HG03095 (cell line): Measurements from ENCODE around the gene OR6C6.
"Not testable (repeated sequence)": the region's sequence is repeated elsewhere in the genome, so short reads cannot be mapped to it uniquely, and the experiment has no call there.

Experiments used
- ATAC-seq: cut with Tn5 transposase; IDR thresholded peaks from one replicate; pipeline ENCODE4 v1.9.1; 2021; ENCODE audit warnings: moderate library complexity; ENCODE audit not compliant: unreplicated experiment

OR6C6 gene

GRCh38 chr12:55296469-55296868 lies at the start of gene OR6C6:
Gene OR6C6, minus strand, starts transcription at chr12:55296569. Its CDS starts 1,337 bp downstream, at chr12:55295232.
- ATAC-seq, result no peak

- ATAC-seq, result no peak
Observed at GRCh38 chr12:55336002-55336401, 39.6 kb upstream of the OR6C6 start.

GRCh38 chr12:55330446-55330845 lies 34.1 kb upstream of the OR6C6 start, which contains the start of gene OR6C3:
Gene OR6C3, plus strand, starts transcription at chr12:55330746. Its CDS starts 955 bp downstream, at chr12:55331701.
- no peak for ATAC-seq

GRCh38 chr12:55325801-55326200 lies 29.4 kb upstream of the OR6C6 start:
- ATAC-seq, result not testable (repeated sequence)

- no peak for ATAC-seq
Observed at GRCh38 chr12:55320201-55320600, 23.8 kb upstream of the OR6C6 start.

- no peak for ATAC-seq
Observed at GRCh38 chr12:55314043-55314442, 17.7 kb upstream of the OR6C6 start, which contains the start of gene OR6C1. Gene OR6C1, plus strand, starts transcription at chr12:55314343. Its CDS starts 6,257 bp downstream, at chr12:55320600.

- ATAC-seq, result no peak
Observed at GRCh38 chr12:55289999-55290398, 6.4 kb downstream of the OR6C6 start.

- ATAC-seq, result no peak
Observed at GRCh38 chr12:55280991-55281390, 15.4 kb downstream of the OR6C6 start.

- no peak for ATAC-seq
Observed at GRCh38 chr12:55258303-55258702, 38.1 kb downstream of the OR6C6 start.

- ATAC-seq, result no peak
Observed at GRCh38 chr12:55256831-55257230, 39.5 kb downstream of the OR6C6 start.

- no peak for ATAC-seq
Observed at GRCh38 chr12:55253281-55253680, 43.1 kb downstream of the OR6C6 start.

- ATAC-seq, result no peak
Observed at GRCh38 chr12:55250944-55251343, 45.4 kb downstream of the OR6C6 start.

- no peak for ATAC-seq
Observed at GRCh38 chr12:55246159-55246558, 50.2 kb downstream of the OR6C6 start.

GRCh38 chr12:55244309-55244708 lies 52.1 kb downstream of the OR6C6 start, which contains the start of gene OR6C74:
Gene OR6C74, plus strand, starts transcription at chr12:55244609. Its CDS starts 2,679 bp downstream, at chr12:55247288.
- no peak for ATAC-seq
